Measurements from ENCODE around the gene NSRP1. TPM values are rescaled to one million over a fixed set of nuclear protein-coding genes. Genes with fewer than 3 reads are reported as not detected.

Gene NSRP1
- total and polyA plus RNA-seq, 2 of the 13 experiments (the other 11 are each of a cell fraction or from before 2014, with no cell fraction given), result 7.0 to 14.3 TPM

- no peak for TF ChIP-seq THAP9 (CRISPR knock-in tag; IDR thresholded peaks at IDR 0.05; ENCODE audit: borderline replicate concordance)
- TF ChIP-seq PREB (CRISPR knock-in tag; IDR thresholded peaks at IDR 0.05), result no peak
- TF ChIP-seq ZSCAN20 (CRISPR knock-in tag; IDR thresholded peaks at IDR 0.05; ENCODE audit: borderline replicate concordance), result no peak
- TF ChIP-seq DRAP1 (CRISPR knock-in tag; IDR thresholded peaks at IDR 0.05), result peak; percentile 46; the same call in 1 of the 2 replicates
- TF ChIP-seq PBX3 (CRISPR knock-in tag; IDR thresholded peaks at IDR 0.05; ENCODE audit: borderline replicate concordance), result no peak
- no peak for TF ChIP-seq IRF1 (CRISPR knock-in tag; IDR thresholded peaks at IDR 0.05; ENCODE audit: low read depth)
- TF ChIP-seq MIER2 (CRISPR knock-in tag; IDR thresholded peaks at IDR 0.05), result 0 out of 2 replicates have a peak, but pooled peaks have one; percentile 10
- TF ChIP-seq ZFY (CRISPR knock-in tag; IDR thresholded peaks at IDR 0.05), result peak; percentile 31; the same call in 1 of the 2 replicates
- TF ChIP-seq ELF3 (CRISPR knock-in tag; IDR thresholded peaks at IDR 0.05), result no peak
- TF ChIP-seq ZNF513 (CRISPR knock-in tag; conservative IDR thresholded peaks at IDR 0.05), result no peak
- TF ChIP-seq ZMYM4 (CRISPR knock-in tag; IDR thresholded peaks at IDR 0.05), result 0 out of 2 replicates have a peak, but pooled peaks have one; percentile 39
- TF ChIP-seq ONECUT2 (CRISPR knock-in tag; IDR thresholded peaks at IDR 0.05), result no peak
- peak; percentile 16; the same call in 1 of the 2 replicates for TF ChIP-seq ZNF574 (CRISPR knock-in tag; IDR thresholded peaks at IDR 0.05)
- TF ChIP-seq HMG20B (CRISPR knock-in tag; conservative IDR thresholded peaks at IDR 0.05), result 0 out of 2 replicates have a peak, but pooled peaks have one; percentile 18
- TF ChIP-seq SYNCRIP (IDR thresholded peaks at IDR 0.05; ENCODE audit: insufficient read depth, low read depth, low read length), result no peak
- no peak for TF ChIP-seq E2F2 (CRISPR knock-in tag; IDR thresholded peaks at IDR 0.05; ENCODE audit: borderline replicate concordance)
Observed at GRCh38 chr17:30225919-30226553, 109.4 kb downstream of the NSRP1 start (continued).

Data from HepG2 (cell line).